DND-41 (cell line): Measurements from ENCODE around the gene EPB41L3.
"Not testable (repeated sequence)": the region's sequence is repeated elsewhere in the genome, so short reads cannot be mapped to it uniquely, and the experiment has no call there.

Experiments
- EZH2 ChIP-seq: IDR thresholded peaks from 3 replicates; pipeline ENCODE4 v1.6.1; 2012; ENCODE audit warnings: borderline replicate concordance, low read depth, mild to moderate bottlenecking, moderate library complexity, low read length, inconsistent platforms; ENCODE audit not compliant: severe bottlenecking
- TF ChIP-seq, protein P1 (sequence below): IDR thresholded peaks from 2 replicates; pipeline ENCODE4 v1.5.1; 2012; ENCODE audit warnings: borderline replicate concordance, low read length, moderate library complexity, mild to moderate bottlenecking; ENCODE audit not compliant: poor library complexity, severe bottlenecking; ENCODE audit errors: extremely low read depth

DNA sequence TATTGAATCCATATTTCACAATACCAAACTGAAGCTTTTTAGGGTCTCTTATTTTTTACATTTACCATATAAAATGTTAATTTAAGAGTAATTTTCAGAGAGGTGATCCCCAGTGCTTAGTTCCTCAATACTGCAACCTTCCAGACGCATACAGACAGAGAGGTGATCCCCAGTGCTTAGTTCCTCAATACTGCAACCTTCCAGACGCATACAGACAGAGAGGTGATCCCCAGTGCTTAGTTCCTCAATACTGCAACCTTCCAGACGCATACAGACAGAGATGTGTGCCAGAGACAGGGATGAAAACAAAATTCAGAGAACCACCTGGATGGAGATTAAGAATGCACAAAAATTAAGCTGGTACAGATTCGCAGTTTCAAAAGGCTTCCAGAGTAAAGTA, 32.3 kb downstream of the EPB41L3 start:
- TF ChIP-seq, protein P1, sequence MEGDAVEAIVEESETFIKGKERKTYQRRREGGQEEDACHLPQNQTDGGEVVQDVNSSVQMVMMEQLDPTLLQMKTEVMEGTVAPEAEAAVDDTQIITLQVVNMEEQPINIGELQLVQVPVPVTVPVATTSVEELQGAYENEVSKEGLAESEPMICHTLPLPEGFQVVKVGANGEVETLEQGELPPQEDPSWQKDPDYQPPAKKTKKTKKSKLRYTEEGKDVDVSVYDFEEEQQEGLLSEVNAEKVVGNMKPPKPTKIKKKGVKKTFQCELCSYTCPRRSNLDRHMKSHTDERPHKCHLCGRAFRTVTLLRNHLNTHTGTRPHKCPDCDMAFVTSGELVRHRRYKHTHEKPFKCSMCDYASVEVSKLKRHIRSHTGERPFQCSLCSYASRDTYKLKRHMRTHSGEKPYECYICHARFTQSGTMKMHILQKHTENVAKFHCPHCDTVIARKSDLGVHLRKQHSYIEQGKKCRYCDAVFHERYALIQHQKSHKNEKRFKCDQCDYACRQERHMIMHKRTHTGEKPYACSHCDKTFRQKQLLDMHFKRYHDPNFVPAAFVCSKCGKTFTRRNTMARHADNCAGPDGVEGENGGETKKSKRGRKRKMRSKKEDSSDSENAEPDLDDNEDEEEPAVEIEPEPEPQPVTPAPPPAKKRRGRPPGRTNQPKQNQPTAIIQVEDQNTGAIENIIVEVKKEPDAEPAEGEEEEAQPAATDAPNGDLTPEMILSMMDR, result not testable (repeated sequence)
- not testable (repeated sequence) for TF ChIP-seq EZH2
